GM13976 (cell line): Measurements from ENCODE around the gene REXO4.

ENCODE experiments used
- DNase-seq: peaks from one replicate; pipeline ENCODE4 v3.0.0; 2012; ENCODE audit warnings: low spot score
- CTCF ChIP-seq: IDR thresholded peaks from 2 replicates; pipeline ENCODE4 v1.5.1; 2012; ENCODE audit warnings: borderline replicate concordance, mild to moderate bottlenecking; ENCODE audit not compliant: insufficient read depth; ENCODE audit errors: extremely low read depth, missing control alignments, control extremely low read depth
- in situ Hi-C: fragments of 300-500 bp; cut with MboI; formaldehyde crosslinking; loops from one replicate; pipeline ENCODE4 v1.12.0; 2022; ENCODE audit warnings: low sequenced_read_pairs, mixed read lengths, inconsistent platforms; ENCODE audit not compliant: unreplicated experiment

REXO4 gene

GRCh38 chr9:133417541-133418461, at the start of gene REXO4:
Gene REXO4 (minus strand): TSS chr9:133418010. CDS start chr9:133417844, 166 bp downstream.
- DNase-seq: peak; percentile 86
- TF ChIP-seq CTCF: no peak
- in situ Hi-C loops: no loop called here

DNA sequence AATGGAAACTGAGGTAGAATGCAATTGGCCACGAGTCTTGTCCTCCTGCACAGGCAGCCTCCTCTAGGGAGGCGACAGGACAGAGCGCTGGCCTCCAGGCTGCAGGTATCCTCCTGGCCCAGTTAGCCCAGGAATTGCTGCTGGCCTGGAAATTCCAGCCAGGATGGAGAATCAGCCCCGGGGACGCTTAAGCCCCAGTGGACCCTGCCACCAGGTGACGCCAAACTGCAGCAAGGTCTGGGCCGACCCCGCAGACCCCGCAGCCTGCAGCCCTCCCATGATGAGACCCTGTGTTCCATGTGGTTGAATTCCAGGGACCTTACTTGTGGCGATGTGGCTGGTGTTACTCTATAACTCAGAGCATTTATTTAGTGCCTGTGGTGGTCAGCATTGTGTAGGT, 49.3 kb upstream of the REXO4 start:
- in situ Hi-C loops: no loop called here
- TF ChIP-seq CTCF: no peak
- DNase-seq: no peak

DNA sequence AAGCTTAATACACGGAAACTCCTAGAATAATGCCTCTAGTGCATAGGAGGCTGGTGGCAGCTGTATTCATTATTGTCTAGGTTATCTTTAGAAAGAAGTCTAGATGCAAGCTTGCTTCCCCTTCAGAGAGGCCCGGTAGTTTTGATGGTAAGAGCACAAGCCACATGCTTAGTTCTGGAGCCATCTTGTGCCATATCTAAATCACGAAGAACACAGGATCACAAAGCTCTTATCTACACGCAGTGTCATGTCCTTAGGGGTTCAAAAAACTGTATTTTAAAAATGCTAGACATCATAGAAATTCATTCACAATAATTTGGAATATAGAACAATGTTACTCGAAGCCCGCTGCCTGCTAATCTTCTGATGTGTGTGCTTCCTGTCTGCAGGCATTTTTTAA, 48.2 kb upstream of the REXO4 start:
- in situ Hi-C loops: no loop called here
- TF ChIP-seq CTCF: no peak
- no peak for DNase-seq

DNA sequence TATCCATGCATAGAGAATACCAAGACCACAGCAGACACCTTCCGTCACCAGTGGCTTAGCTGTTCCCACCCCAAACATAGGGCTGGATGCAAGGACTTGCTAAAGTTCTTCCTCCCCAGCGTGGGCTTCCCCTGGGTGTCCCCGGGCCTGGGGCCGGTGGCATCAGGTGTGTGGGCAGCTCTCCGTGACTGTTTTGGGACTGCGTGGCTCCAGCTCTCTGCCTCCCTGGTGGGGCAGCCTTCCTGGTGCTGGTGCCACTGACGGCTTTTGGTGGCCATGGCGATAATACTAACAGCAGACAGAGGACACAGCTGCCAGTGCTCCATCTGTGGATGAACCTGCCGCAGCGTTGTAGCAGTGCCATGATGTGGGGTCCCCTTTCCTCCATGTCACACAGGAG, 46.8 kb upstream of the REXO4 start:
- in situ Hi-C loops: no loop called here

DNA sequence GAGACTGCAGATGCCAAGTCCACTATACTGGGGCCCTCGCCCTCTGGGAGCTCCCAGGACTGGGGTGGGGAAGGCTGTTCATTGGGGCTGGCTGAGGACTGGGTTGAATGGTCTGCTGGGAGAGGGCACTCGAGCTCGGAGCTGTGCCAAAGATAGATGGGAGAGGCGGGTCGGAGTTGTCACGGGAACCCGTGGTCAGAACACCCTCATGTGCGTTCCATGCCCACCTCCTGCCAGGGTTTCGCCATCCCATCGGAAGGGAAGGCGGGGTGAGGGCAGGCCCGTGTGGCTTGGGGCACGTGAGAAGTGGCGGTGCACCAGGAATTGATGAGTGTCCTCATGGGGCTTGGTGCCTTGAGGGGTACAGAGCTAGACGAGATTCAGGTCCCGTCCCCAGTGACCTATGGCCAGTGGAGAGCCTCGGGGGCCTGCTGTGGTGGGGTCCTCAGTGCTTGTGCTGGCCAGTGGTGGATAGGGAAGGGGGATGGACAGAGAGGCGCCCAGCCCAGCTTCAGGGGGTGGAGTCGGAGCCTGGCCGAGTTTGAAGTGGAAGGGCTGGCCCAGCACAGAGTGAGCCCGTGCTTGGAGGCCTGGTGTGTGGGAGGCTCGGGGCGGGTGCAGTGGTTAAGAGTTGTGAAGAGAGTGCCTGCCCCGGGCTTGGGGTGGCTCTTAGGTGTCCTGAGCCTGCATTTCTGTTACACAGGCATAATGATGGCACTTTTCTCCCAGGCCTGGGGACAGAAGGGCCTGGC, 46.2 kb upstream of the REXO4 start:
- TF ChIP-seq CTCF: no peak
- in situ Hi-C loops: no loop called here
- no peak for DNase-seq

More for the DNA sequence above, 46.8 kb upstream of the REXO4 start:
- no peak for DNase-seq
- TF ChIP-seq CTCF: no peak

DNA sequence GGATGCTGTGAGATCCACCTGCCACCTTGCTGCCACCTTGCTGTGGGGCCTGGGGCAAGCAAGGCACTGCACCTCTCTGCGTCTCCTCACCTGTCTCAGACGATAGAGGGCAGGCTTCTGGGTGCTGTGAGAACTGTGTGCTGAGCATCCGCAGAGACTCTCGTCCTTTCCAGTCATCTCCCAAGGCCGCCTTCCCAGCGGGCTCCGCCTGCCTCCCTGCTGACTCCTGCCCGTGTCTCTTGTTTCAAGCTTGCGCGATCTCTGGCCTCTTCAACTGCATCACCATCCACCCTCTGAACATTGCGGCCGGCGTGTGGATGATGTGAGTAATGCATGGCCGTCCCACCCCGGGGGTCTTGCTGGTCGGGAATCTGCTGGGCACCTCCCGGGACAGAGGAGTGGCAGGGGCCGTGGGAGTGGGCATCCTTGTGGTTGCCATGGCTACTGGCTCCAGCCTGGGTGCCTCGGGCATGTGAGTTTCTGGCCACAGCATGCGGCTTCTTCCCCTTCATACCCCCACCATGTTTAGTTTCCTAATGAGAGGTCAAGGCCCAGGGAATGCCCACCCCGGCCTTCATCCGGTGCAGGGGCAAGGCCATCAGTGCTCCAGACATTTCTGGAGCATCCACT, 45.5 kb upstream of the REXO4 start:
- in situ Hi-C loops: no loop called here
- DNase-seq: no peak
- peak; percentile 20 for TF ChIP-seq CTCF
